SH-SY5Y (cell line): ENCODE measurements around the gene OAS3.

Experiments used
- GATA2 ChIP-seq: IDR thresholded peaks from 2 replicates; pipeline ENCODE4 v1.6.1; 2011; ENCODE audit warnings: mild to moderate bottlenecking, low read depth, low read length
- GATA3 ChIP-seq: IDR thresholded peaks from 2 replicates; pipeline ENCODE4 v1.6.1; 2011; ENCODE audit warnings: low read depth, mild to moderate bottlenecking, low read length, moderate library complexity

DNA sequence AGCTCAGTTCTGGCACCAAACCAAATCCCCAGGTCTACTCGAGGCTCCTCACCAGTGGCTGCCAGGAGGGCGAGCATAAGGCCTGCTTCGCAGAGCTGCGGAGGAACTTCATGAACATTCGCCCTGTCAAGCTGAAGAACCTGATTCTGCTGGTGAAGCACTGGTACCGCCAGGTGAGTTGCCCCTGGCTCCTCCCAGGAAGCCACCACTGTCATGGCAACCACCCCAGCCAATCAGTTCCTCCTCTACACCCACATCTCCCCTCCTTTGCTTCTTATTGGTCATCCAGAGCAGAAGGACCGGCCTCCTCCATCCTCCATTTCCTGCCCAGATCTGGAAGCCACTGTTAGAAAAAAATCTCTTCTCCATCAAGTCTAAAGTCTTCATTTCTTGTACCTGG, 22.8 kb downstream of the OAS3 start:
- TF ChIP-seq GATA2 = no peak
- no peak for TF ChIP-seq GATA3
